H1 (cell line): ENCODE measurements around the gene SLC24A3. TPM values are rescaled to one million over a fixed set of nuclear protein-coding genes. Genes with fewer than 3 reads are reported as not detected.

Source experiments
- CTCF ChIA-PET: fragments of 300-600 bp; sonication (Branson Sonifier 250); formaldehyde crosslinking; loops from one replicate; lab custom pipeline; 2021; ENCODE audit not compliant: partially characterized antibody; lab: Charles Lee
- POLR2A ChIA-PET: fragments of 300-600 bp; sonication (Branson Sonifier 250); formaldehyde crosslinking; loops from one replicate; lab custom pipeline; 2021; ENCODE audit warnings: inconsistent platforms; ENCODE audit not compliant: partially characterized antibody; lab: Charles Lee
- DNase-seq, 2 experiments: peaks; one replicate each; pipeline versions ENCODE4 v3.0.0 to v3.0.0-alpha.2; 2010 to 2022; ENCODE audit warnings: low spot score in 2 of 2, low read depth in 1 of 2, mixed read lengths in 1 of 2
- FAIRE-seq: peaks from 2 replicates; lab custom pipeline; 2011; peaks lifted over from hg19 to GRCh38; lab: Jason Lieb, UNC
- H2AFZ ChIP-seq: 2 replicates; pipeline ENCODE4 v1.8.1; 2012; ENCODE audit warnings: low read length, inconsistent platforms
- H2AK5ac ChIP-seq: 2 replicates; pipeline ENCODE4 v1.6.1; 2013; ENCODE audit warnings: low read depth, low read length
- H2BK120ac ChIP-seq: replicated peaks from 2 replicates; pipeline ENCODE3; 2013; ENCODE audit warnings: low read depth, low read length, inconsistent platforms
- H2BK12ac ChIP-seq: 2 replicates; pipeline ENCODE4 v1.6.1; 2013; ENCODE audit warnings: low read depth, low read length
- H2BK15ac ChIP-seq: 2 replicates; pipeline ENCODE4 v1.6.1; 2013; ENCODE audit warnings: low read length
- H2BK20ac ChIP-seq: 2 replicates; pipeline ENCODE4 v1.6.1; 2013; ENCODE audit warnings: low read length
- H2BK5ac ChIP-seq: 2 replicates; pipeline ENCODE4 v1.6.1; 2013; ENCODE audit warnings: low read depth, low read length
- H3K14ac ChIP-seq: 2 replicates; pipeline ENCODE4 v1.6.1; 2013; ENCODE audit warnings: inconsistent platforms; ENCODE audit not compliant: insufficient read length
- H3K18ac ChIP-seq: 2 replicates; pipeline ENCODE4 v1.6.1; 2013; ENCODE audit warnings: low read length; ENCODE audit errors: extremely low read depth
- H3K23ac ChIP-seq: 2 replicates; pipeline ENCODE4 v1.6.1; 2013; ENCODE audit warnings: inconsistent platforms; ENCODE audit not compliant: insufficient read length
- H3K23me2 ChIP-seq: 2 replicates; pipeline ENCODE4 v1.6.1; 2013; ENCODE audit warnings: low read depth, low read length
- H3K27ac ChIP-seq: 2 replicates; pipeline ENCODE4 v1.6.1; 2011; ENCODE audit warnings: low read depth, low read length, inconsistent platforms
- H3K27me3 ChIP-seq, 4 experiments: replicated peaks in 1 of 4; 1 replicate in 1 of 4; 2 replicates in 3 of 4; pipeline versions ENCODE4 v1.6.1 to v1.8.1; 2011 to 2013; ENCODE audit warnings: low read length in 3 of 4, mild to moderate bottlenecking in 3 of 4, inconsistent platforms in 2 of 4, mixed read lengths in 2 of 4, moderate library complexity in 1 of 4; ENCODE audit not compliant: control insufficient read depth in 3 of 4, insufficient read depth in 3 of 4; ENCODE audit errors: extremely low read depth in 1 of 4
- H3K36me3 ChIP-seq, 4 experiments: 2 replicates each; pipeline versions ENCODE4 v1.6.1 to v1.8.1; 2011 to 2013; ENCODE audit warnings: mild to moderate bottlenecking in 4 of 4, low read length in 3 of 4, moderate library complexity in 2 of 4, control low read depth in 1 of 4, inconsistent platforms in 1 of 4; ENCODE audit not compliant: insufficient read depth in 4 of 4, control insufficient read depth in 2 of 4
- H3K4ac ChIP-seq: replicated peaks from 2 replicates; pipeline ENCODE3; 2013; ENCODE audit warnings: low read length, low read depth, mixed read lengths, inconsistent platforms; ENCODE audit not compliant: insufficient read length
- H3K4me1 ChIP-seq, 4 experiments: replicated peaks in 1 of 4; 1 replicate in 1 of 4; 2 replicates in 3 of 4; pipeline versions ENCODE4 v1.6.1 to v1.8.1; 2011 to 2013; ENCODE audit warnings: low read length in 3 of 4, inconsistent platforms in 2 of 4, mixed read lengths in 1 of 4; ENCODE audit not compliant: insufficient read depth in 4 of 4, control insufficient read depth in 3 of 4
- H3K4me2 ChIP-seq, 2 experiments: 2 replicates each; pipeline versions ENCODE4 v1.6.1 to v1.8.1; 2011 to 2013; ENCODE audit warnings: low read depth in 2 of 2, low read length in 2 of 2, control low read depth in 1 of 2, inconsistent platforms in 1 of 2, mild to moderate bottlenecking in 1 of 2; ENCODE audit not compliant: insufficient read depth in 1 of 2
- H3K4me3 ChIP-seq, 4 experiments: fragments of 200-600, 300-600 bp in 1 of 4; sonication (generic), shearing (Covaris generic), sonication (Bioruptor Twin) in 1 of 4; 2 replicates each; pipeline versions ENCODE4 v1.5.1 to v1.8.1; 2011 to 2016; ENCODE audit warnings: low read length in 4 of 4, low read depth in 3 of 4, control low read depth in 2 of 4, inconsistent platforms in 2 of 4, mild to moderate bottlenecking in 2 of 4, mixed read lengths in 1 of 4, moderate library complexity in 1 of 4; ENCODE audit not compliant: insufficient read depth in 2 of 4; ENCODE audit errors: extremely low read depth in 1 of 4
- H3K56ac ChIP-seq: replicated peaks from 2 replicates; pipeline ENCODE3; 2013; ENCODE audit warnings: low read depth, mild to moderate bottlenecking, mixed read lengths, low read length, inconsistent platforms; ENCODE audit not compliant: insufficient read length
- H3K79me1 ChIP-seq: 2 replicates; pipeline ENCODE4 v1.6.1; 2013; ENCODE audit warnings: low read depth, low read length, control low read depth
- H3K79me2 ChIP-seq, 2 experiments: 2 replicates each; pipeline versions ENCODE4 v1.6.1 to v1.8.1; 2012 to 2013; ENCODE audit warnings: low read length in 2 of 2, mild to moderate bottlenecking in 2 of 2, inconsistent platforms in 1 of 2; ENCODE audit not compliant: insufficient read depth in 2 of 2, control insufficient read depth in 1 of 2
- H3K9ac ChIP-seq, 4 experiments: replicated peaks in 1 of 4; 1 replicate in 1 of 4; 2 replicates in 3 of 4; pipeline versions ENCODE4 v1.6.1 to v1.8.1; 2011 to 2013; ENCODE audit warnings: low read depth in 3 of 4, low read length in 3 of 4, control low read depth in 2 of 4, mild to moderate bottlenecking in 2 of 4, moderate library complexity in 2 of 4, inconsistent platforms in 1 of 4; ENCODE audit errors: extremely low read depth in 1 of 4
- H3K9me3 ChIP-seq, 2 experiments: 2 replicates each; pipeline versions ENCODE4 v1.6.1 to v1.8.1; 2012 to 2013; ENCODE audit warnings: mild to moderate bottlenecking in 2 of 2, moderate library complexity in 2 of 2, control low read depth in 1 of 2, inconsistent platforms in 1 of 2, low read depth in 1 of 2, low read length in 1 of 2, mixed read lengths in 1 of 2; ENCODE audit not compliant: insufficient read depth in 2 of 2
- H4K20me1 ChIP-seq, 2 experiments: replicated peaks in 1 of 2; 2 replicates each; pipeline versions ENCODE3 to v1.8.1; 2011 to 2013; ENCODE audit warnings: inconsistent platforms in 2 of 2, low read length in 2 of 2, mild to moderate bottlenecking in 1 of 2; ENCODE audit not compliant: insufficient read depth in 2 of 2, control insufficient read depth in 1 of 2
- H4K5ac ChIP-seq: 2 replicates; pipeline ENCODE4 v1.6.1; 2013; ENCODE audit warnings: low read length, low read depth, mixed read lengths, inconsistent platforms; ENCODE audit not compliant: insufficient read length
- H4K8ac ChIP-seq: 2 replicates; pipeline ENCODE4 v1.8.0; 2013; ENCODE audit warnings: mild to moderate bottlenecking, moderate library complexity, low read length, inconsistent platforms; ENCODE audit not compliant: insufficient read depth; ENCODE audit errors: extremely low read depth
- H4K91ac ChIP-seq: replicated peaks from 2 replicates; pipeline ENCODE3; 2013; ENCODE audit warnings: low read length, mixed read lengths, inconsistent platforms; ENCODE audit not compliant: insufficient read length
- CHD2 ChIP-seq: IDR thresholded peaks from 2 replicates; pipeline ENCODE4 v1.6.1; 2012; ENCODE audit warnings: low read length, improper control_type of control experiment
- RNF2 ChIP-seq: fragments of 200-900, 300-1000 bp; sonication (generic); IDR thresholded peaks from 2 replicates; pipeline ENCODE4 v1.7.1; 2016; ENCODE audit warnings: borderline replicate concordance, low read depth, mild to moderate bottlenecking, antibody characterized with exemption, low read length; ENCODE audit not compliant: poor library complexity, severe bottlenecking; ENCODE audit errors: missing control alignments
- SIRT6 ChIP-seq: IDR thresholded peaks from one replicate; pipeline ENCODE4 v1.7.1; 2012; ENCODE audit warnings: low read length, inconsistent platforms
- WGBS, 2 experiments: shearing (Covaris generic) in 1 of 2; methylation state at CpG; one replicate each; pipeline versions ENCODE4 v1.1.6 to v1.1.7; 2013 to 2015; ENCODE audit warnings: low lambda C conversion rate in 2 of 2, mixed read lengths in 2 of 2, inconsistent platforms in 1 of 2, low coverage in 1 of 2, missing lambda C conversion rate in 1 of 2; ENCODE audit not compliant: insufficient replicate concordance in 2 of 2, insufficient coverage in 1 of 2, insufficient read length in 1 of 2; ENCODE audit errors: extremely low coverage in 1 of 2, missing lambda C conversion rate in 1 of 2; 5-methylcytosine and 5-hydroxymethylcytosine counted together
- polyA plus RNA-seq, 7 experiments: library from polyadenylated mRNA; depleted of rRNA in 3 of 7; stranded (reverse) in 5 of 7; unstranded in 2 of 7; fragments of >200 nt in 5 of 7; fragments of 200-250 nt in 2 of 7; gene quantifications; 1 replicate in 5 of 7; 2 replicates in 1 of 7; 4 replicates in 1 of 7; pipeline versions ENCODE4 v1.2.1 to v1.2.3, GENCODE V29; 2011 to 2013; ENCODE audit warnings: missing spikeins in 2 of 7, mixed read lengths in 2 of 7
- total RNA-seq: library from RNA; stranded (reverse); fragmentation: NEBNext Ultra II Directional; extraction: Animal tissue kit (Norgen Biotek cat#: 25700); gene quantifications from 2 replicates; pipeline ENCODE4 v1.2.1, GENCODE V29; 2021
- TF ChIP-seq, protein P1 (sequence below): IDR thresholded peaks from 2 replicates; pipeline ENCODE4 v1.6.1; 2012; ENCODE audit warnings: low read length, inconsistent platforms

The SLC24A3 gene
- total and polyA plus RNA-seq, 2 of the 8 experiments (the other 6 are each of a cell fraction or from before 2014, with no cell fraction given): 4.5 to 6.3 TPM

DNA sequence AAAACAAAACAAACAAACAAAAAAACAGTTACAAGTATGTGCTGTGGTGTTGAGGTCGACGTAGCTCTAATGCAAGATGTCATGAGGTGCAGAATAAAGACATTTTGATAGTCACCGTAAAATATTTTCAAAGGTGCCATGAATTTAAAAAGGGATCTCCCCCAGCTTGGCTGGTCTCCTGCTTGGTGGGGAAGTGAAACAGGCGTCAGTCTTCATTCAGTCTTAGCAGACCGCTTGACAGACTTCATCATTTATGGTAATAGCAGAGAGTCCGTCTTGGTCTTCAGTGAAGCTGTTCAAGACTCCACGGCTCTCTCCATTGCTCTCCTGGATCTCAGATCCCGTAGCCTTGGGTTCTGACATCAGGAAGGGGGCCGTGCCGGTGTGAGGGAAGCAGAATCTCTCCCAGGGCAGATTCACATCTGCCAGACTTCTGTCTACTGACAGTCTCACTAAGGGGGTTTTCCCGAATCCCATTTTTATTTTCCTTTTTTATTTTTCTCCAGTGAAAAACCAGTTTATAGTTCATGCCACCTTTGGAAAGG lies 1.6 kb downstream of the SLC24A3 start:
- Histone ChIP-seq H3K14ac (no peak overlapping the region), H2BK120ac (no peak overlapping the region), H2AFZ (no peak overlapping the region), H3K9me3 (no peaks in the 10 kb centered on the region), H3K4me1 (peaks cover 6 to 16% (median 10%) of the 10 kb centered on the region in 4 experiments), H3K4me2 (peak overlapping the region; percentile 79 to 83; a peak in 2 of 4 replicates), H3K9ac (no peak overlapping the region), H4K8ac (no peak overlapping the region), H3K56ac (no peak overlapping the region), H4K20me1 (no peaks in the 10 kb centered on the region), H2BK12ac (0 out of 2 replicates have a peak overlapping the region, but pooled peaks have one; percentile 60), H2BK5ac (no peak overlapping the region), H3K27ac (no peak overlapping the region), H3K36me3 (no peaks in the 10 kb centered on the region), H3K79me2 (peaks cover 0 to 5% of the 10 kb centered on the region in 2 experiments; a peak in 2 of 4 replicates), H4K5ac (no peak overlapping the region), H2BK15ac (no peak overlapping the region), H4K91ac (no peak overlapping the region), H3K79me1 (no peaks in the 10 kb centered on the region), H3K27me3 (peaks cover 0 to 27% (median 20%) of the 10 kb centered on the region in 4 experiments; a peak in 6 of 7 replicates), H2AK5ac (no peak overlapping the region), H3K23me2 (peaks cover 8% of the 10 kb centered on the region), H3K18ac (no peak overlapping the region; the same call in 1 of the 2 replicates), H3K4ac (no peak overlapping the region), H3K4me3 (peak overlapping the region in 1 of 4 experiments; percentile 70; a peak in 1 of 8 replicates), H2BK20ac (no peak overlapping the region), H3K23ac (no peak overlapping the region)
- FAIRE-seq (no peak), DNase-seq (no peak)
- CTCF ChIA-PET: interaction anchor here (0.9 to 2.3 kb wide), 11 partner anchors 10 to 459 kb away, joined by 3 to 9 read pairs (median 4); no protein-coding TSS in a partner anchor
- 85% methylated on average over 11 of the region's 11 CpGs; no CpG with 5 or more reads in 1 of the 2 experiments for WGBS, 2 experiments
- POLR2A ChIA-PET: no interaction called here
- TF ChIP-seq CHD2: no peak
- TF ChIP-seq RNF2: no peak
- TF ChIP-seq SIRT6: no peak
- TF ChIP-seq, protein P1, sequence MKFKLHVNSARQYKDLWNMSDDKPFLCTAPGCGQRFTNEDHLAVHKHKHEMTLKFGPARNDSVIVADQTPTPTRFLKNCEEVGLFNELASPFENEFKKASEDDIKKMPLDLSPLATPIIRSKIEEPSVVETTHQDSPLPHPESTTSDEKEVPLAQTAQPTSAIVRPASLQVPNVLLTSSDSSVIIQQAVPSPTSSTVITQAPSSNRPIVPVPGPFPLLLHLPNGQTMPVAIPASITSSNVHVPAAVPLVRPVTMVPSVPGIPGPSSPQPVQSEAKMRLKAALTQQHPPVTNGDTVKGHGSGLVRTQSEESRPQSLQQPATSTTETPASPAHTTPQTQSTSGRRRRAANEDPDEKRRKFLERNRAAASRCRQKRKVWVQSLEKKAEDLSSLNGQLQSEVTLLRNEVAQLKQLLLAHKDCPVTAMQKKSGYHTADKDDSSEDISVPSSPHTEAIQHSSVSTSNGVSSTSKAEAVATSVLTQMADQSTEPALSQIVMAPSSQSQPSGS: no peak
